Progenitor cell of endocrine pancreas (in vitro differentiated cells): ENCODE results near the gene HM13. TPM values are rescaled to one million over a fixed set of nuclear protein-coding genes. Genes with fewer than 3 reads are reported as not detected.

Experiments
- DNase-seq: peaks from one replicate; pipeline ENCODE4 v3.0.0; 2021; ENCODE audit warnings: low spot score; ENCODE audit not compliant: unreplicated experiment
- H3K27ac Mint-ChIP-seq: 2 replicates; pipeline ENCODE4 v1.8.0; 2021; ENCODE audit warnings: mild to moderate bottlenecking, moderate library complexity, mixed read lengths
- H3K27me3 Mint-ChIP-seq: 2 replicates; pipeline ENCODE4 v1.8.0; 2021; ENCODE audit warnings: mixed read lengths
- H3K36me3 Mint-ChIP-seq: 2 replicates; pipeline ENCODE4 v1.8.0; 2022; ENCODE audit warnings: mixed read lengths; ENCODE audit not compliant: insufficient read depth
- H3K4me1 Mint-ChIP-seq: 2 replicates; pipeline ENCODE4 v1.8.0; 2021; ENCODE audit warnings: low read depth, mixed read lengths
- H3K4me3 Mint-ChIP-seq: 2 replicates; pipeline ENCODE4 v1.8.0; 2021; ENCODE audit warnings: low read depth, mild to moderate bottlenecking, moderate library complexity, mixed read lengths
- H3K9me3 Mint-ChIP-seq: 2 replicates; pipeline ENCODE4 v1.8.0; 2021; ENCODE audit warnings: low read depth, mixed read lengths
- CTCF ChIP-seq: fragments of 200-600 bp; sonication (generic); IDR thresholded peaks from one replicate; pipeline ENCODE4 v1.5.0; 2021; ENCODE audit warnings: antibody characterized with exemption, mild to moderate bottlenecking; ENCODE audit not compliant: unreplicated experiment
- total RNA-seq: library from RNA; stranded (reverse); gene quantifications from 2 replicates; pipeline ENCODE4 v1.2.1, GENCODE V29; 2021

Gene HM13
- total RNA-seq, 1 donor from 2014 or later = 217 TPM

GRCh38 chr20:31580706-31581105 is 66.5 kb downstream of the HM13 start:
- TF ChIP-seq CTCF = no peak
- Mint-ChIP-seq H3K4me1 (peaks cover 25% of the 10 kb centered on the region), H3K36me3 (peaks cover 10% of the 10 kb centered on the region), H3K27me3 (no peaks in the 10 kb centered on the region), H3K4me3 (no peak overlapping the region), H3K9me3 (no peaks in the 10 kb centered on the region), H3K27ac (peak overlapping the region; percentile 90)
- DNase-seq = no peak

- H3K4me3 Mint-ChIP-seq = no peak overlapping the region
- no peaks in the 10 kb centered on the region for H3K9me3 Mint-ChIP-seq
These were observed 67.1 kb downstream of the HM13 start for GRCh38 chr20:31581391-31581790.

GRCh38 chr20:31587545-31588389 is 73.5 kb downstream of the HM13 start:
- no peaks in the 10 kb centered on the region for H3K9me3 Mint-ChIP-seq
- TF ChIP-seq CTCF = no peak
- H3K27ac Mint-ChIP-seq = peak overlapping the region; percentile 69
- DNase-seq = peak; percentile 19
- H3K27me3 Mint-ChIP-seq = peaks cover 8% of the 10 kb centered on the region
- H3K36me3 Mint-ChIP-seq = no peaks in the 10 kb centered on the region
- H3K4me1 Mint-ChIP-seq = peaks cover 22% of the 10 kb centered on the region
- peak overlapping the region; percentile 70 for H3K4me3 Mint-ChIP-seq

More at GRCh38 chr20:31581391-31581790, 67.1 kb downstream of the HM13 start:
- Mint-ChIP-seq H3K27me3 (no peaks in the 10 kb centered on the region), H3K36me3 (peaks cover 10% of the 10 kb centered on the region), H3K27ac (peak overlapping the region; percentile 89), H3K4me1 (peaks cover 27% of the 10 kb centered on the region)
- TF ChIP-seq CTCF = no peak
- DNase-seq = no peak

GRCh38 chr20:31590717-31591225 is 76.5 kb downstream of the HM13 start:
- Mint-ChIP-seq H3K27me3 (peaks cover 8% of the 10 kb centered on the region), H3K27ac (no peak overlapping the region), H3K36me3 (no peaks in the 10 kb centered on the region), H3K9me3 (no peaks in the 10 kb centered on the region), H3K4me3 (no peak overlapping the region), H3K4me1 (peaks cover 25% of the 10 kb centered on the region)
- no peak for TF ChIP-seq CTCF
- DNase-seq = no peak

- no peak for DNase-seq
- TF ChIP-seq CTCF = no peak
- H3K9me3 Mint-ChIP-seq = no peaks in the 10 kb centered on the region
- H3K27me3 Mint-ChIP-seq = peaks cover under 1% of the 10 kb centered on the region
- H3K4me3 Mint-ChIP-seq = no peak overlapping the region
- H3K4me1 Mint-ChIP-seq = peaks cover 24% of the 10 kb centered on the region
- H3K27ac Mint-ChIP-seq = peak overlapping the region; percentile 50
- H3K36me3 Mint-ChIP-seq = no peaks in the 10 kb centered on the region
These were observed 79.2 kb downstream of the HM13 start for GRCh38 chr20:31593221-31594001.
